H1 (cell line): ENCODE results near the gene OSBPL5. TPM values are rescaled to one million over a fixed set of nuclear protein-coding genes. Genes with fewer than 3 reads are reported as not detected.

Experiments
- CTCF ChIA-PET: fragments of 300-600 bp; sonication (Branson Sonifier 250); formaldehyde crosslinking; loops from one replicate; lab custom pipeline; 2021; ENCODE audit not compliant: partially characterized antibody; lab: Charles Lee
- POLR2A ChIA-PET: fragments of 300-600 bp; sonication (Branson Sonifier 250); formaldehyde crosslinking; loops from one replicate; lab custom pipeline; 2021; ENCODE audit warnings: inconsistent platforms; ENCODE audit not compliant: partially characterized antibody; lab: Charles Lee
- DNase-seq, 2 experiments: peaks; one replicate each; pipeline versions ENCODE4 v3.0.0 to v3.0.0-alpha.2; 2010 to 2022; ENCODE audit warnings: low spot score in 2 of 2, low read depth in 1 of 2, mixed read lengths in 1 of 2
- FAIRE-seq: peaks from 2 replicates; lab custom pipeline; 2011; peaks lifted over from hg19 to GRCh38; lab: Jason Lieb, UNC
- H2AFZ ChIP-seq: 2 replicates; pipeline ENCODE4 v1.8.1; 2012; ENCODE audit warnings: low read length, inconsistent platforms
- H2AK5ac ChIP-seq: 2 replicates; pipeline ENCODE4 v1.6.1; 2013; ENCODE audit warnings: low read depth, low read length
- H2BK120ac ChIP-seq: replicated peaks from 2 replicates; pipeline ENCODE3; 2013; ENCODE audit warnings: low read depth, low read length, inconsistent platforms
- H2BK12ac ChIP-seq: 2 replicates; pipeline ENCODE4 v1.6.1; 2013; ENCODE audit warnings: low read depth, low read length
- H2BK15ac ChIP-seq: 2 replicates; pipeline ENCODE4 v1.6.1; 2013; ENCODE audit warnings: low read length
- H2BK20ac ChIP-seq: 2 replicates; pipeline ENCODE4 v1.6.1; 2013; ENCODE audit warnings: low read length
- H2BK5ac ChIP-seq: 2 replicates; pipeline ENCODE4 v1.6.1; 2013; ENCODE audit warnings: low read depth, low read length
- H3K14ac ChIP-seq: 2 replicates; pipeline ENCODE4 v1.6.1; 2013; ENCODE audit warnings: inconsistent platforms; ENCODE audit not compliant: insufficient read length
- H3K18ac ChIP-seq: 2 replicates; pipeline ENCODE4 v1.6.1; 2013; ENCODE audit warnings: low read length; ENCODE audit errors: extremely low read depth
- H3K23ac ChIP-seq: 2 replicates; pipeline ENCODE4 v1.6.1; 2013; ENCODE audit warnings: inconsistent platforms; ENCODE audit not compliant: insufficient read length
- H3K23me2 ChIP-seq: 2 replicates; pipeline ENCODE4 v1.6.1; 2013; ENCODE audit warnings: low read depth, low read length
- H3K27ac ChIP-seq: 2 replicates; pipeline ENCODE4 v1.6.1; 2011; ENCODE audit warnings: low read depth, low read length, inconsistent platforms
- H3K27me3 ChIP-seq, 4 experiments: replicated peaks in 1 of 4; 1 replicate in 1 of 4; 2 replicates in 3 of 4; pipeline versions ENCODE4 v1.6.1 to v1.8.1; 2011 to 2013; ENCODE audit warnings: low read length in 3 of 4, mild to moderate bottlenecking in 3 of 4, inconsistent platforms in 2 of 4, mixed read lengths in 2 of 4, moderate library complexity in 1 of 4; ENCODE audit not compliant: control insufficient read depth in 3 of 4, insufficient read depth in 3 of 4; ENCODE audit errors: extremely low read depth in 1 of 4
- H3K36me3 ChIP-seq, 4 experiments: 2 replicates each; pipeline versions ENCODE4 v1.6.1 to v1.8.1; 2011 to 2013; ENCODE audit warnings: mild to moderate bottlenecking in 4 of 4, low read length in 3 of 4, moderate library complexity in 2 of 4, control low read depth in 1 of 4, inconsistent platforms in 1 of 4; ENCODE audit not compliant: insufficient read depth in 4 of 4, control insufficient read depth in 2 of 4
- H3K4ac ChIP-seq: replicated peaks from 2 replicates; pipeline ENCODE3; 2013; ENCODE audit warnings: low read length, low read depth, mixed read lengths, inconsistent platforms; ENCODE audit not compliant: insufficient read length
- H3K4me1 ChIP-seq, 4 experiments: replicated peaks in 1 of 4; 1 replicate in 1 of 4; 2 replicates in 3 of 4; pipeline versions ENCODE4 v1.6.1 to v1.8.1; 2011 to 2013; ENCODE audit warnings: low read length in 3 of 4, inconsistent platforms in 2 of 4, mixed read lengths in 1 of 4; ENCODE audit not compliant: insufficient read depth in 4 of 4, control insufficient read depth in 3 of 4
- H3K4me2 ChIP-seq, 2 experiments: 2 replicates each; pipeline versions ENCODE4 v1.6.1 to v1.8.1; 2011 to 2013; ENCODE audit warnings: low read depth in 2 of 2, low read length in 2 of 2, control low read depth in 1 of 2, inconsistent platforms in 1 of 2, mild to moderate bottlenecking in 1 of 2; ENCODE audit not compliant: insufficient read depth in 1 of 2
- H3K4me3 ChIP-seq, 4 experiments: fragments of 200-600, 300-600 bp in 1 of 4; sonication (generic), shearing (Covaris generic), sonication (Bioruptor Twin) in 1 of 4; 2 replicates each; pipeline versions ENCODE4 v1.5.1 to v1.8.1; 2011 to 2016; ENCODE audit warnings: low read length in 4 of 4, low read depth in 3 of 4, control low read depth in 2 of 4, inconsistent platforms in 2 of 4, mild to moderate bottlenecking in 2 of 4, mixed read lengths in 1 of 4, moderate library complexity in 1 of 4; ENCODE audit not compliant: insufficient read depth in 2 of 4; ENCODE audit errors: extremely low read depth in 1 of 4
- H3K56ac ChIP-seq: replicated peaks from 2 replicates; pipeline ENCODE3; 2013; ENCODE audit warnings: low read depth, mild to moderate bottlenecking, mixed read lengths, low read length, inconsistent platforms; ENCODE audit not compliant: insufficient read length
- H3K79me1 ChIP-seq: 2 replicates; pipeline ENCODE4 v1.6.1; 2013; ENCODE audit warnings: low read depth, low read length, control low read depth
- H3K79me2 ChIP-seq, 2 experiments: 2 replicates each; pipeline versions ENCODE4 v1.6.1 to v1.8.1; 2012 to 2013; ENCODE audit warnings: low read length in 2 of 2, mild to moderate bottlenecking in 2 of 2, inconsistent platforms in 1 of 2; ENCODE audit not compliant: insufficient read depth in 2 of 2, control insufficient read depth in 1 of 2
- H3K9ac ChIP-seq, 4 experiments: replicated peaks in 1 of 4; 1 replicate in 1 of 4; 2 replicates in 3 of 4; pipeline versions ENCODE4 v1.6.1 to v1.8.1; 2011 to 2013; ENCODE audit warnings: low read depth in 3 of 4, low read length in 3 of 4, control low read depth in 2 of 4, mild to moderate bottlenecking in 2 of 4, moderate library complexity in 2 of 4, inconsistent platforms in 1 of 4; ENCODE audit errors: extremely low read depth in 1 of 4
- H3K9me3 ChIP-seq, 2 experiments: 2 replicates each; pipeline versions ENCODE4 v1.6.1 to v1.8.1; 2012 to 2013; ENCODE audit warnings: mild to moderate bottlenecking in 2 of 2, moderate library complexity in 2 of 2, control low read depth in 1 of 2, inconsistent platforms in 1 of 2, low read depth in 1 of 2, low read length in 1 of 2, mixed read lengths in 1 of 2; ENCODE audit not compliant: insufficient read depth in 2 of 2
- H4K20me1 ChIP-seq, 2 experiments: replicated peaks in 1 of 2; 2 replicates each; pipeline versions ENCODE3 to v1.8.1; 2011 to 2013; ENCODE audit warnings: inconsistent platforms in 2 of 2, low read length in 2 of 2, mild to moderate bottlenecking in 1 of 2; ENCODE audit not compliant: insufficient read depth in 2 of 2, control insufficient read depth in 1 of 2
- H4K5ac ChIP-seq: 2 replicates; pipeline ENCODE4 v1.6.1; 2013; ENCODE audit warnings: low read length, low read depth, mixed read lengths, inconsistent platforms; ENCODE audit not compliant: insufficient read length
- H4K8ac ChIP-seq: 2 replicates; pipeline ENCODE4 v1.8.0; 2013; ENCODE audit warnings: mild to moderate bottlenecking, moderate library complexity, low read length, inconsistent platforms; ENCODE audit not compliant: insufficient read depth; ENCODE audit errors: extremely low read depth
- H4K91ac ChIP-seq: replicated peaks from 2 replicates; pipeline ENCODE3; 2013; ENCODE audit warnings: low read length, mixed read lengths, inconsistent platforms; ENCODE audit not compliant: insufficient read length
- BACH1 ChIP-seq: IDR thresholded peaks from 2 replicates; pipeline ENCODE4 v1.6.1; 2012; ENCODE audit warnings: low read length, improper control_type of control experiment
- BRCA1 ChIP-seq: IDR thresholded peaks from 2 replicates; pipeline ENCODE4 v1.6.1; 2012; ENCODE audit warnings: low read depth, low read length, improper control_type of control experiment
- CEBPB ChIP-seq: IDR thresholded peaks from 2 replicates; pipeline ENCODE4 v1.6.1; 2012; ENCODE audit warnings: low read depth, low read length
- CHD2 ChIP-seq: IDR thresholded peaks from 2 replicates; pipeline ENCODE4 v1.6.1; 2012; ENCODE audit warnings: low read length, improper control_type of control experiment
- EGR1 ChIP-seq: IDR thresholded peaks from 2 replicates; pipeline ENCODE4 v1.6.1; 2011; ENCODE audit warnings: low read depth, low read length, borderline replicate concordance
- GABPA ChIP-seq: IDR thresholded peaks from 2 replicates; pipeline ENCODE4 v1.6.1; 2011; ENCODE audit warnings: mild to moderate bottlenecking, low read length, moderate library complexity, borderline replicate concordance; ENCODE audit not compliant: insufficient read depth
- MAFK ChIP-seq: IDR thresholded peaks from 2 replicates; pipeline ENCODE4 v1.6.1; 2012; ENCODE audit warnings: low read depth, mild to moderate bottlenecking, improper control_type of control experiment, low read length
- NRF1 ChIP-seq: IDR thresholded peaks from 2 replicates; pipeline ENCODE4 v1.6.1; 2011; ENCODE audit warnings: mild to moderate bottlenecking, low read depth, low read length, improper control_type of control experiment
- POLR2AphosphoS5 ChIP-seq: IDR thresholded peaks from 2 replicates; pipeline ENCODE4 v1.6.1; 2011; ENCODE audit warnings: low read depth, low read length
- RNF2 ChIP-seq: fragments of 200-900, 300-1000 bp; sonication (generic); IDR thresholded peaks from 2 replicates; pipeline ENCODE4 v1.7.1; 2016; ENCODE audit warnings: borderline replicate concordance, low read depth, mild to moderate bottlenecking, antibody characterized with exemption, low read length; ENCODE audit not compliant: poor library complexity, severe bottlenecking; ENCODE audit errors: missing control alignments
- SAP30 ChIP-seq: fragments of 300-600 bp; sonication (generic); IDR thresholded peaks from 2 replicates; pipeline ENCODE4 v1.7.1; 2012; ENCODE audit warnings: low read length, moderate library complexity, mild to moderate bottlenecking, inconsistent platforms; ENCODE audit not compliant: insufficient read depth, insufficient replicate concordance
- SP2 ChIP-seq: IDR thresholded peaks from 2 replicates; pipeline ENCODE4 v1.6.1; 2012; ENCODE audit warnings: mild to moderate bottlenecking, low read length, inconsistent platforms
- SRF ChIP-seq: IDR thresholded peaks from 2 replicates; pipeline ENCODE4 v1.6.1; 2011; ENCODE audit warnings: mild to moderate bottlenecking, low read depth, low read length, moderate library complexity
- WGBS, 2 experiments: shearing (Covaris generic) in 1 of 2; methylation state at CpG; one replicate each; pipeline versions ENCODE4 v1.1.6 to v1.1.7; 2013 to 2015; ENCODE audit warnings: low lambda C conversion rate in 2 of 2, mixed read lengths in 2 of 2, inconsistent platforms in 1 of 2, low coverage in 1 of 2, missing lambda C conversion rate in 1 of 2; ENCODE audit not compliant: insufficient replicate concordance in 2 of 2, insufficient coverage in 1 of 2, insufficient read length in 1 of 2; ENCODE audit errors: extremely low coverage in 1 of 2, missing lambda C conversion rate in 1 of 2; 5-methylcytosine and 5-hydroxymethylcytosine counted together
- polyA plus RNA-seq, 7 experiments: library from polyadenylated mRNA; depleted of rRNA in 3 of 7; stranded (reverse) in 5 of 7; unstranded in 2 of 7; fragments of >200 nt in 5 of 7; fragments of 200-250 nt in 2 of 7; gene quantifications; 1 replicate in 5 of 7; 2 replicates in 1 of 7; 4 replicates in 1 of 7; pipeline versions ENCODE4 v1.2.1 to v1.2.3, GENCODE V29; 2011 to 2013; ENCODE audit warnings: missing spikeins in 2 of 7, mixed read lengths in 2 of 7
- total RNA-seq: library from RNA; stranded (reverse); fragmentation: NEBNext Ultra II Directional; extraction: Animal tissue kit (Norgen Biotek cat#: 25700); gene quantifications from 2 replicates; pipeline ENCODE4 v1.2.1, GENCODE V29; 2021

OSBPL5 gene
- total and polyA plus RNA-seq, 2 of the 8 experiments (the other 6 are each of a cell fraction or from before 2014, with no cell fraction given): 3.4 to 9.9 TPM

DNA sequence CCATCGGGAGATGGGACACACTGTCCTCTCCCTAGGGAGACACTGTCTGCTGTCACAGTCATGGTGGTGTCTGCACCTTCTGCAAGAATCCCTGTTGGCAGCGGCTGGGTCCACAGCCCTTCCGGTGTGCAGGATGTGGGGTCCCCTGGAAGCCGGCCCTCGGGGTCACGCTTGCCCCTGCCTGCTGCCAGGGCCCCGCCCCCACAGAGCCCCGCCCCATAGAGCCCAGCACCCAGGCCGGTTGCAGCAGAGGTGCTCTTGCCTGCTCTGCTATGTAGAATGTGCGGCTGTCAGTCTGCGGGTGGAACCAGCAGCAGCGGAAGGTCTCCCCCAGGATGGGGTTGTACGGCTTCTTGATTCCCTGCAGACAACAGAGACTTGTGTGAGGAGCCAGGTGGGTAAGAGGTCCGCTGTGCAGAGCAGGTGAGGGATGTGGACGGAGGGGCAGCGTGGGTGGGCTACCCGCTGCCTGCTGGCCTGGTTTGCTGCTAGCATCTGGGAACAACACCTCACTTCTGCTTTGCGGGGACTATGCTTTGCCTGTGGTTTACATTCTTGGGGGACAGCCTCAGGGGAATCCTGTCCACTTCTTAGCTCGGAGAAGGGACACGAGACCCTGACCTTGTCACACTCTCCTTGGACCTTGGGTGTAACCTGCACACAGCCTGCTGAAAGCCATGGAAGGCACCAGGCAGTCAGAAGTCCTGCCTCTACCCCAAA, 63.0 kb downstream of the OSBPL5 start:
- Histone ChIP-seq H3K79me1 (no peaks in the 10 kb centered on the region), H3K27ac (no peak overlapping the region), H3K56ac (no peak overlapping the region), H3K23me2 (no peaks in the 10 kb centered on the region), H3K4me3 (no peak overlapping the region), H2BK20ac (no peak overlapping the region), H4K8ac (no peak overlapping the region), H4K91ac (no peak overlapping the region), H3K14ac (no peak overlapping the region), H2BK120ac (no peak overlapping the region), H3K9me3 (no peaks in the 10 kb centered on the region), H3K4me1 (peaks cover 0 to 4% (median 0%) of the 10 kb centered on the region in 4 experiments; a peak in 2 of 7 replicates), H2BK12ac (no peak overlapping the region; the same call in 1 of the 2 replicates), H2BK15ac (no peak overlapping the region), H3K4ac (no peak overlapping the region), H3K36me3 (no peaks in the 10 kb centered on the region), H3K23ac (no peak overlapping the region), H4K20me1 (peaks cover 0 to 2% of the 10 kb centered on the region in 2 experiments), H3K4me2 (no peak overlapping the region), H3K79me2 (no peaks in the 10 kb centered on the region), H4K5ac (no peak overlapping the region), H2AFZ (no peak overlapping the region), H3K18ac (no peak overlapping the region), H3K27me3 (no peaks in the 10 kb centered on the region), H2AK5ac (0 out of 2 replicates have a peak overlapping the region, but pooled peaks have one; percentile 53), H3K9ac (no peak overlapping the region), H2BK5ac (no peak overlapping the region)
- peak in 1 of 2 experiments; percentile 44 for DNase-seq
- ChIA-PET CTCF (interaction anchor here (0.9 to 2.2 kb wide), 5 partner anchors 9 to 65 kb away, joined by 3 to 5 read pairs (median 3); no protein-coding TSS in a partner anchor), POLR2A (interaction anchor here (1.7 kb wide), 1 partner anchor 9 kb away, joined by 4 read pairs; no protein-coding TSS in a partner anchor)
- 89% methylated on average over 13 of the region's 20 CpGs; no CpG with 5 or more reads in 1 of the 2 experiments for WGBS, 2 experiments
- no peak for FAIRE-seq
- no peak for TF ChIP-seq GABPA
- TF ChIP-seq SRF: no peak
- TF ChIP-seq SP2: no peak
- no peak for TF ChIP-seq CEBPB
- TF ChIP-seq MAFK: no peak
- no peak for TF ChIP-seq BRCA1
- no peak for TF ChIP-seq SAP30
- TF ChIP-seq POLR2AphosphoS5: no peak
- TF ChIP-seq NRF1: no peak
- TF ChIP-seq RNF2: no peak
- no peak for TF ChIP-seq BACH1
- TF ChIP-seq CHD2: no peak
- TF ChIP-seq EGR1: no peak
